Measurements from ENCODE around the gene CDC5L.

CDC5L gene

GRCh38 chr6:44386929-44387345 is 569 bp upstream of the CDC5L start:
- Histone ChIP-seq H3K36me3 (ENCODE audit: low read length) (peaks cover 15% of the 10 kb centered on the region), H4K20me1 (ENCODE audit: low read depth, low read length) (peaks cover 19% of the 10 kb centered on the region), H3K4me3 (ENCODE audit: insufficient read depth, low read length, poor library complexity, severe bottlenecking) (peak overlapping the region; percentile 79), H3K27ac (ENCODE audit: low read depth, low read length) (peak overlapping the region; percentile 87), H3K9ac (ENCODE audit: low read length) (peak overlapping the region; percentile 90), H3K4me2 (ENCODE audit: low read depth, low read length, poor library complexity, severe bottlenecking) (peak overlapping the region; percentile 90), H3K79me2 (ENCODE audit: insufficient read depth, low read length) (peaks cover 40% of the 10 kb centered on the region), H3F3A (ENCODE audit: insufficient read depth) (peaks cover 7% of the 10 kb centered on the region), H3K9me3 (ENCODE audit: insufficient read depth, low read length) (no peaks in the 10 kb centered on the region), H3K9me2 (replicated peaks; ENCODE audit: insufficient read depth, low read length) (no peaks in the 10 kb centered on the region), H3K27me3 (ENCODE audit: low read length) (no peaks in the 10 kb centered on the region), H2AFZ (ENCODE audit: low read depth, low read length, severe bottlenecking) (peak overlapping the region; percentile 82)
- TF ChIP-seq CTCF (IDR thresholded peaks at IDR 0.05; ENCODE audit: insufficient read depth, low read length, poor library complexity, severe bottlenecking): no peak
- no peak for TF ChIP-seq EZH2phosphoT487 (conservative IDR thresholded peaks at IDR 0.05; ENCODE audit: low read length)

GRCh38 chr6:44388135-44388487 is 605 bp downstream of the CDC5L start:
- H4K20me1 ChIP-seq (ENCODE audit: low read depth, low read length): peaks cover 26% of the 10 kb centered on the region
- H3K79me2 ChIP-seq (ENCODE audit: insufficient read depth, low read length): peaks cover 48% of the 10 kb centered on the region
- peak overlapping the region; percentile 79 for H3K4me3 ChIP-seq (ENCODE audit: insufficient read depth, low read length, poor library complexity, severe bottlenecking)
- H3K27me3 ChIP-seq (ENCODE audit: low read length): no peaks in the 10 kb centered on the region
- H3K4me2 ChIP-seq (ENCODE audit: low read depth, low read length, poor library complexity, severe bottlenecking): peak overlapping the region; percentile 90
- 0 out of 2 replicates have a peak overlapping the region, but pooled peaks have one; percentile 0 for H3K27ac ChIP-seq (ENCODE audit: low read depth, low read length)
- no peak for TF ChIP-seq CTCF (IDR thresholded peaks at IDR 0.05; ENCODE audit: insufficient read depth, low read length, poor library complexity, severe bottlenecking)
- H3K9me2 ChIP-seq (replicated peaks; ENCODE audit: insufficient read depth, low read length): no peaks in the 10 kb centered on the region
- H3K9me3 ChIP-seq (ENCODE audit: insufficient read depth, low read length): no peaks in the 10 kb centered on the region
- H3K36me3 ChIP-seq (ENCODE audit: low read length): peaks cover 26% of the 10 kb centered on the region
- H2AFZ ChIP-seq (ENCODE audit: low read depth, low read length, severe bottlenecking): no peak overlapping the region
- H3F3A ChIP-seq (ENCODE audit: insufficient read depth): peaks cover 7% of the 10 kb centered on the region
- H3K9ac ChIP-seq (ENCODE audit: low read length): peak overlapping the region; percentile 90

- Histone ChIP-seq H3K9ac (ENCODE audit: low read length) (peak overlapping the region; percentile 90), H3K4me3 (ENCODE audit: insufficient read depth, low read length, poor library complexity, severe bottlenecking) (peak overlapping the region; percentile 79), H3K79me2 (ENCODE audit: insufficient read depth, low read length) (peaks cover 48% of the 10 kb centered on the region)
Measured at GRCh38 chr6:44388887-44389286, 1.4 kb downstream of the CDC5L start.

More at GRCh38 chr6:44388887-44389286, 1.4 kb downstream of the CDC5L start:
- Histone ChIP-seq H2AFZ (ENCODE audit: low read depth, low read length, severe bottlenecking) (no peak overlapping the region), H3K36me3 (ENCODE audit: low read length) (peaks cover 34% of the 10 kb centered on the region), H3K27me3 (ENCODE audit: low read length) (no peaks in the 10 kb centered on the region), H3F3A (ENCODE audit: insufficient read depth) (peaks cover 7% of the 10 kb centered on the region), H4K20me1 (ENCODE audit: low read depth, low read length) (peaks cover 26% of the 10 kb centered on the region), H3K9me2 (replicated peaks; ENCODE audit: insufficient read depth, low read length) (no peaks in the 10 kb centered on the region), H3K4me2 (ENCODE audit: low read depth, low read length, poor library complexity, severe bottlenecking) (peak overlapping the region; percentile 90), H3K27ac (ENCODE audit: low read depth, low read length) (no peak overlapping the region), H3K9me3 (ENCODE audit: insufficient read depth, low read length) (no peaks in the 10 kb centered on the region)
- no peak for TF ChIP-seq EZH2phosphoT487 (conservative IDR thresholded peaks at IDR 0.05; ENCODE audit: low read length)
- TF ChIP-seq CTCF (IDR thresholded peaks at IDR 0.05; ENCODE audit: insufficient read depth, low read length, poor library complexity, severe bottlenecking): no peak
